Body of pancreas (tissue), 4 donors: ENCODE measurements around the gene LMNA. TPM values are rescaled to one million over a fixed set of nuclear protein-coding genes. Genes with fewer than 3 reads are reported as not detected.

Experiments
- ATAC-seq: fragments of 150-250 bp; one replicate; pipeline ENCODE4 v1.9.1; 2016
- DNase-seq, 4 donors: peaks; one replicate each; pipeline ENCODE4 v3.0.0-alpha.2; 2019
- H3K27ac ChIP-seq, 4 donors: fragments of 200-600 bp; sonication (generic); 1 replicate in 3 of 4; 2 replicates in 1 of 4; pipeline versions ENCODE4 v1.5.1 to v1.6.1; 2016 to 2019; ENCODE audit warnings: mild to moderate bottlenecking in 1 of 4, mixed read lengths in 1 of 4, moderate library complexity in 1 of 4
- H3K27me3 ChIP-seq, 2 donors: fragments of 200-600 bp; sonication (generic); one replicate each; pipeline ENCODE4 v1.6.0; 2016; ENCODE audit warnings: mild to moderate bottlenecking in 1 of 2
- H3K36me3 ChIP-seq, 2 donors: fragments of 200-600 bp; sonication (generic); replicated peaks in 1 of 2; 2 replicates each; pipeline ENCODE4 v1.5.1; 2016; ENCODE audit warnings: low read depth in 2 of 2; ENCODE audit not compliant: insufficient read depth in 1 of 2
- H3K4me1 ChIP-seq: fragments of 200-600 bp; sonication (generic); one replicate; pipeline ENCODE4 v1.6.0; 2016
- H3K4me3 ChIP-seq, 2 donors: fragments of 200-600 bp; sonication (generic); 1 replicate in 1 of 2; 2 replicates in 1 of 2; pipeline ENCODE4 v1.5.1; 2016 to 2019
- H3K9me3 ChIP-seq, 3 donors: fragments of 200-600 bp; sonication (generic); 1 replicate in 2 of 3; 2 replicates in 1 of 3; pipeline ENCODE4 v1.5.1; 2016
- CTCF ChIP-seq, 7 experiments: fragments of 450-650 bp in 4 of 7; fragments of 200-600 bp in 3 of 7; sonication (generic) in 3 of 7; IDR thresholded peaks; one replicate each; pipeline ENCODE4 v1.5.1; 2016 to 2019; ENCODE audit warnings: antibody characterized with exemption in 7 of 7
- POLR2A ChIP-seq, 3 donors: fragments of 450-650 bp; IDR thresholded peaks; one replicate each; pipeline ENCODE4 v1.6.1; 2016; ENCODE audit warnings: antibody characterized with exemption in 3 of 3, mild to moderate bottlenecking in 2 of 3
- WGBS, 2 donors: methylation state at CpG; one replicate each; pipeline ENCODE4 v1.1.5; 2017; 5-methylcytosine and 5-hydroxymethylcytosine counted together
- intact Hi-C: fragments of 100-400 bp; cut with DNase I; formaldehyde crosslinking; loops from one replicate; pipeline ENCODE4 v1.15.1; 2023
- total RNA-seq, 2 donors: library from RNA; depleted of rRNA; stranded (reverse); fragments of >200 nt; gene quantifications; one replicate each; pipeline ENCODE4 v1.1.0, GENCODE V29; 2016

Gene LMNA
- total RNA-seq, 2 donors from 2014 or later = 152 to 186 TPM

- no peak for DNase-seq
- intact Hi-C loops = no loop called here
- TF ChIP-seq CTCF (IDR thresholded peaks at IDR 0.05) (no peak), POLR2A (IDR thresholded peaks at IDR 0.05) (no peak)
Measured at GRCh38 chr1:156164125-156164831, 49.8 kb downstream of the LMNA start.

DNA sequence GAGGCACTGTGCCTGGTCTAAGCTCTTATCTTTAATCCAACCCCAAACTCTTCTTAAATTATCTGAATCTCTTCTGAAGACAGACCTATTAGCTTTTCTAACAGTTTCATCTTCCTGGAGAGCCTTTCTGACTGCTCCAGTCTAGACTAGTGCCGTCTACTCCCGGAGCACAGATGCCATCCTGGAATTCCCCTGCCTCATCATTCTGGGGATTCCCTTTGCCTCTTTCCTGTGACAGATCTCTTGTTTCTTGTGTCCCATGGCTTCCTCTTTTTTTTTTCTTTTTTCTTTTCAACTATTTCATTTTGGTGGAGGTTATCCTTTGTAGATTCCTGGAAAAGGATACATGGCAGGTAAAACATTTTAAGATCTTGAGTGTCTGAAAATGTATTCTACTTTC, 50.6 kb downstream of the LMNA start:
- WGBS, 2 donors = 77 to 82% methylated on average over 2 of the region's 2 CpGs
- intact Hi-C loops = no loop called here
- TF ChIP-seq CTCF (IDR thresholded peaks at IDR 0.05) (no peak), POLR2A (IDR thresholded peaks at IDR 0.05) (no peak)
- Histone ChIP-seq H3K4me3 (no peak overlapping the region), H3K4me1 (peaks cover 8% of the 10 kb centered on the region), H3K27ac (no peak overlapping the region), H3K9me3 (no peaks in the 10 kb centered on the region), H3K27me3 (no peaks in the 10 kb centered on the region), H3K36me3 (no peaks in the 10 kb centered on the region)
- DNase-seq (no peak), ATAC-seq (no peak)

More at GRCh38 chr1:156164125-156164831, 49.8 kb downstream of the LMNA start:
- no peak for ATAC-seq
- Histone ChIP-seq H3K27ac (no peak overlapping the region), H3K4me3 (no peak overlapping the region), H3K36me3 (no peaks in the 10 kb centered on the region), H3K9me3 (no peaks in the 10 kb centered on the region), H3K4me1 (peaks cover 8% of the 10 kb centered on the region), H3K27me3 (no peaks in the 10 kb centered on the region)
- whole genome bisulfite sequencing, 2 donors = 84 to 87% methylated on average over 6 of the region's 6 CpGs

GRCh38 chr1:156167536-156167935, 53.0 kb downstream of the LMNA start:
- no peak for DNase-seq
- TF ChIP-seq POLR2A (IDR thresholded peaks at IDR 0.05) = no peak
- no peak for TF ChIP-seq CTCF (IDR thresholded peaks at IDR 0.05)
- Histone ChIP-seq H3K4me3 (no peak overlapping the region), H3K36me3 (no peaks in the 10 kb centered on the region), H3K27me3 (no peaks in the 10 kb centered on the region), H3K9me3 (no peaks in the 10 kb centered on the region), H3K27ac (no peak overlapping the region), H3K4me1 (no peaks in the 10 kb centered on the region)
- 67 to 70% methylated on average over 5 of the region's 5 CpGs for WGBS, 2 donors
- no peak for ATAC-seq
- intact Hi-C loops = no loop called here

DNA sequence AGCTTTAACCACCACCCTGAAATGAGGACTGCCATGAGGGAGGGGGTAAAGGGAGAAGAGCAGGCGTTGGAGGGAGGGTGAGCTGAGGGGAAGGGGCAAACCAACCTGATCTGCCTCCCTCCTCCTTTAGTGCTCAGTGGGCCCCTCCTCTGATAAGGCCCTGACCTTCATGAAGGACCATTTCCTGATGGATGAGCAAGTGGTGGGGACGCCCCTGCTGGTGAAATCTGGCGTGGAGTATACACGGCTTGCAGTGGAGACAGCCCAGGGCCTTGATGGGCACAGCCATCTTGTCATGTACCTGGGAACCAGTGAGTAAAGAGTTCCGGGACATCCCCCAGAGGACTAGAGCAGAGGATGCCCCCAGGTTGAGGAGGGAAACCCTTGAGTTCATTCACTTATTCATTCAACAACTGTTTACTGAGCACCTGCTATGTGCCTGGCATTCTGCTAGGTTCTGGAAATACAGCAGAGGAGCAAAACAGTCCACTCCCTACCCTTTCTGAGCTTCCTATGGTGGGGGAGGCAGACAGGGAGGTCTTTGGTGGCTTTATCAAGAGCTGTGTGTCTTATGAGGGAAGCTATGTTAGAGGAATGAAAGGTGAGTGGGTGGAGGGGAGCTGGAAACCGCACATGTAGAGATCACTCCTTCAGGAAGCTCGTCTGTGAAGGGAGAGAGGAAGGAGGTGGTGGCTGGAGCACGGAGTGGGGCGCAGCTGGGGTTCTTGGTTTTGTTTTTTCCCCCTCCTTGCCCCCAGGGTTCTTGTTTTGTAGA, 58.4 kb downstream of the LMNA start:
- no peaks in the 10 kb centered on the region for H3K4me1 ChIP-seq
- WGBS, 2 donors = 72 to 86% methylated on average over 8 to 9 of the region's 9 CpGs
- intact Hi-C loops = no loop called here
- H3K36me3 ChIP-seq = no peaks in the 10 kb centered on the region
- no peak overlapping the region for H3K4me3 ChIP-seq
- DNase-seq (no peak), ATAC-seq (no peak)
- TF ChIP-seq CTCF (IDR thresholded peaks at IDR 0.05) = no peak
- no peak for TF ChIP-seq POLR2A (IDR thresholded peaks at IDR 0.05)
- H3K27ac ChIP-seq = no peak overlapping the region
- no peaks in the 10 kb centered on the region for H3K27me3 ChIP-seq
- no peaks in the 10 kb centered on the region for H3K9me3 ChIP-seq
